Fibroblast of mammary gland (primary cell): ENCODE results near the gene HOXD9.
A peak's percentile ranks its signal among the peaks of the same experiment; 100 is the strongest.

Experiments
- DNase-seq: peaks from one replicate; pipeline ENCODE4 v3.0.0-alpha.2; 2010; ENCODE audit warnings: low read depth
- H3K4me3 ChIP-seq: 2 replicates; pipeline ENCODE4 v1.5.1; 2011; ENCODE audit warnings: low read depth, mild to moderate bottlenecking, low read length, moderate library complexity; ENCODE audit not compliant: control insufficient read depth
- CTCF ChIP-seq: conservative IDR thresholded peaks from 2 replicates; pipeline ENCODE4 v1.5.1; 2011; ENCODE audit warnings: low read depth, low read length, inconsistent platforms; ENCODE audit not compliant: control insufficient read depth, insufficient read depth

HOXD9 gene

GRCh38 chr2:176137252-176137580 is 14.7 kb downstream of the HOXD9 start:
- peak overlapping the region; percentile 78 for H3K4me3 ChIP-seq
- TF ChIP-seq CTCF, result no peak
- DNase-seq, result no peak

GRCh38 chr2:176137906-176138305 is 15.4 kb downstream of the HOXD9 start:
- peak overlapping the region; percentile 78 for H3K4me3 ChIP-seq
- no peak for TF ChIP-seq CTCF
- DNase-seq, result peak; percentile 56

- peak overlapping the region; percentile 78 for H3K4me3 ChIP-seq
- TF ChIP-seq CTCF, result no peak
- DNase-seq, result peak; percentile 66
Measured at GRCh38 chr2:176138526-176138922, 16.0 kb downstream of the HOXD9 start.

GRCh38 chr2:176138923-176139660 is 16.6 kb downstream of the HOXD9 start:
- no peak for TF ChIP-seq CTCF
- H3K4me3 ChIP-seq, result peak overlapping the region; percentile 78
- peak; percentile 59 for DNase-seq

GRCh38 chr2:176139661-176140512 is 17.4 kb downstream of the HOXD9 start:
- no peak for TF ChIP-seq CTCF
- H3K4me3 ChIP-seq, result peak overlapping the region; percentile 78
- DNase-seq, result peak; percentile 75

- peak; percentile 76 for DNase-seq
- H3K4me3 ChIP-seq, result peak overlapping the region; percentile 60
- TF ChIP-seq CTCF, result peak; percentile 58
Measured at GRCh38 chr2:176140513-176141317, 18.2 kb downstream of the HOXD9 start.
